ENCODE results near the gene TRPC5OS.

TRPC5OS gene

DNA sequence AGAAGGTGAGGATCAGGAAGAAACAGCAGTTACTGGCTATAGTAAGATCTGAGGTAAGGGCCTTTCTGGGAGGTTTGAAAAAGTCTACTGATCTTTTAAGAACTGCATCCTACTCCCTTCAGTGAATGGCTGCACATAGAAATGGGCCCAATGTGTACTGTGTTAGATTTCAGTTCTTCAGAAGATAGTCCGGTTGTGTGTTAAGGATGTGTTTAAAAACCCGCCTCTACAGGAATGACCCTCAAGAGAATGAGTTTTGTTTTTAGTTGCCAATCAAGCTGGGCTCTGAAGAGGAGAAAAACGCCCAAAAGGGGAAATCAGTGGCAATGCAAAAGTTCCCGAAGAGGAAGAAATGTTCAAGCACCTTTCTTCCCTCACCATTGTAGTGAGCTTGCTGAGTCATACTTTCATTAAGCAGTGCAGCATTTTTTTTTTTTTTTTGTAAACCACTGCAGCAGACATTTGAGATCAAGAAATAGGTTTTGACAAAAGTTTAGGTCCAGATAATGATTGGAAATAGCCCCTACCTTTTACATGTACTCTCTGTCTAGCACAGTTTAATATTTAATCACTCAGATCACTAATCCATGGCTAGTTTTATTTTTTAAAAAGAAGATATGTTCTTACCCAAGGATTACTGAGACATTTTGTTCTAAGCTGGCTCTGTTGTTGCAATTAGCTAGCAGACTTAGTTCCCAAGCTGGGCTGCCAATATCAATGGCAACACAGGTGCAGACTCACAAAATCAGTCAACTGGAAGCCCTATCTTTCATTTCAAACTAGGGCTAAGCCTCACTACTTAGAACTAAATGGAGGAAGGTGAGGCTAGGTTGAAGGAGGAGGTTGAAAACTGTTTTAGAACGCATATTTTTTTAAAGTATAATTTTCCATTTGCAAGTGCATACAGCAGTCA lies 7.0 kb upstream of the TRPC5OS start:
- no peak overlapping the region for H3K9ac ChIP-seq (ENCODE audit: low read depth, low read length)
- no peaks in the 10 kb centered on the region for H3K27me3 ChIP-seq (ENCODE audit: control insufficient read depth, insufficient read depth, low read length)
- peaks cover 11% of the 10 kb centered on the region for H3K4me1 ChIP-seq (ENCODE audit: control insufficient read depth, insufficient read depth, low read length)
- H3K9me3 ChIP-seq (ENCODE audit: control insufficient read depth, insufficient read depth, low read length), result no peaks in the 10 kb centered on the region
- H3K36me3 ChIP-seq (ENCODE audit: control insufficient read depth, insufficient read depth, low read length), result no peaks in the 10 kb centered on the region
- no peak overlapping the region for H3K4me3 ChIP-seq (ENCODE audit: low read depth, low read length)

DNA sequence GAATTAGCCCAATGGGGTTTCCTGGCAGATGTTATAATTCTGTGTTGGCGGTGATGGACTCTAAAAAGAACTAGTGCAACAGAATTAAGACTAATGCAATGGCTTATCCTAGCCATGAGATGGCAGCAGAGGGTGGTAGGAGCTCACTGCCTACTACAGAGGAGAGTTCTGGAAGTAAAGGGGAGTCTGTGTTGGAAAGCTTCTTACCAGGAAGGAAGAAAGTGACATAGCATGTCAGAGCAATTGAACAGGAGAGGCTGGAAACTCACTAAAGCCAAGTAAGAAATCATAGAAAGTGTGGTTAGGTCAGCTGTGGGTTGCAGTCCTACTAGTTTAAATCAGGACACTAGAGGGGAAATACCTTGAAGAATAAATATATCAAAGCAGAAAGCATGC lies 6.3 kb upstream of the TRPC5OS start:
- Histone ChIP-seq H3K4me1 (ENCODE audit: control insufficient read depth, insufficient read depth, low read length) (peaks cover 11% of the 10 kb centered on the region), H3K36me3 (ENCODE audit: control insufficient read depth, insufficient read depth, low read length) (no peaks in the 10 kb centered on the region), H3K4me3 (ENCODE audit: low read depth, low read length) (no peak overlapping the region), H3K27me3 (ENCODE audit: control insufficient read depth, insufficient read depth, low read length) (no peaks in the 10 kb centered on the region), H3K9ac (ENCODE audit: low read depth, low read length) (no peak overlapping the region), H3K9me3 (ENCODE audit: control insufficient read depth, insufficient read depth, low read length) (no peaks in the 10 kb centered on the region)

DNA sequence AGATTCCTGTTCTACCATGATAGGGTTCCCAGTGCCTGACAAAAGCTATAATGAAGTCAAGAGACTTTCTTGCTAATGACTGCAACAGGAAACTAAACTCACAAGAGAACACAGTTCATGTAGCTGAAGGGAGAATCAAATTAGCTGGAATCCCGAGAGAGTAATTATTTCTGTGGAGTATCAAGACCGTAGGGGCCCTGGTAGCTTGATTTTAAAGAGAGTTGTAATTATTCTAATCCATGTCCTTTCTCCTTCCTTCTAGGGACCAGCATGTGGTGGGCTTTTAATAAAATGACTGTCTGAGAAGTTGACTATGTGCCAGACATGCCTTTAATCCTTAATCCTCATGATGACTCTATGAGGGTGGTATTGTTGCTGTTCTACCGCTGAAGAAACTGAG lies 1.7 kb upstream of the TRPC5OS start:
- Histone ChIP-seq H3K27me3 (ENCODE audit: control insufficient read depth, insufficient read depth, low read length) (no peaks in the 10 kb centered on the region), H3K4me3 (ENCODE audit: low read depth, low read length) (no peak overlapping the region), H3K4me1 (ENCODE audit: control insufficient read depth, insufficient read depth, low read length) (peaks cover 4% of the 10 kb centered on the region), H3K9me3 (ENCODE audit: control insufficient read depth, insufficient read depth, low read length) (no peaks in the 10 kb centered on the region), H3K9ac (ENCODE audit: low read depth, low read length) (no peak overlapping the region), H3K36me3 (ENCODE audit: control insufficient read depth, insufficient read depth, low read length) (no peaks in the 10 kb centered on the region)

DNA sequence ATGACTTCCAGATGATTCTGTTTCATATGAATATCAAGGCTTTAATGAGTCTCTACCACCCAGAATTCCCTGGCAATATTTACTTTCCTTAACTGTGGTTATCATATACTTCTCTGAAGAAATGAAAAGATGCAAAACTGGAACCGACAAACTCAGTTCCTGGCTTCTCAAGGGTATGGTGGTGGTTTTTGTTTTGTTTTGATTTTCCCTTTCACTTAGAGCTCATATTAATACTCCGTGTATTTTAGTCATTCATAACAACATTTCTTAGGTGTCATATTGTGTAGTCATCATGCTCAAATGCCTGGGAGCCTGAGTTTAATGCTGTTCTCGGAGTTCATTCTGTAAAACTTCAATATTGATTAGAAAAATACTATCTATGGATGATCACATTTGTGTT lies 665 bp downstream of the TRPC5OS start:
- Histone ChIP-seq H3K4me3 (ENCODE audit: low read depth, low read length) (no peak overlapping the region), H3K4me1 (ENCODE audit: control insufficient read depth, insufficient read depth, low read length) (no peaks in the 10 kb centered on the region), H3K9ac (ENCODE audit: low read depth, low read length) (no peak overlapping the region), H3K27me3 (ENCODE audit: control insufficient read depth, insufficient read depth, low read length) (no peaks in the 10 kb centered on the region), H3K9me3 (ENCODE audit: control insufficient read depth, insufficient read depth, low read length) (no peaks in the 10 kb centered on the region), H3K36me3 (ENCODE audit: control insufficient read depth, insufficient read depth, low read length) (no peaks in the 10 kb centered on the region)

DNA sequence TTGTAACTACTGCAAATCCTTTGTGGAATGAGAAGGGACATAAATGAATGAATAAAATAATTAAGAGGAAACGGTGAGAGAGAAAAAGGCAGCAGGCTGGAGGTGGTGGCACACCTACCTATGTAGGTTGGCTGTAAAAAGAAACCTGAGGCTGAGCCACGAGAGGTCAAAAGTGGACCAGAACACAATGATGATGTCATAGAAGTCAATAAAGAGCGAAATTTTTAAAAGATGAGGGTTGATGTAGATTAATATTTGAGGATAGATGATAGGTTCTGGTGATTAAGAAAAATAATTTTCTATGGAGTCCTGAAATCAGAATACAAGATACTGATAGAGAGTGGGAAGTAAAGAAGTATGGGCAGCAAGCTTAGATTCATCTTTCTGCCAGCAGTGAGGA lies 1.7 kb downstream of the TRPC5OS start:
- no peaks in the 10 kb centered on the region for H3K27me3 ChIP-seq (ENCODE audit: control insufficient read depth, insufficient read depth, low read length)
- no peak overlapping the region for H3K4me3 ChIP-seq (ENCODE audit: low read depth, low read length)
- H3K9me3 ChIP-seq (ENCODE audit: control insufficient read depth, insufficient read depth, low read length), result no peaks in the 10 kb centered on the region
- H3K9ac ChIP-seq (ENCODE audit: low read depth, low read length), result no peak overlapping the region
- H3K36me3 ChIP-seq (ENCODE audit: control insufficient read depth, insufficient read depth, low read length), result no peaks in the 10 kb centered on the region
- no peaks in the 10 kb centered on the region for H3K4me1 ChIP-seq (ENCODE audit: control insufficient read depth, insufficient read depth, low read length)

DNA sequence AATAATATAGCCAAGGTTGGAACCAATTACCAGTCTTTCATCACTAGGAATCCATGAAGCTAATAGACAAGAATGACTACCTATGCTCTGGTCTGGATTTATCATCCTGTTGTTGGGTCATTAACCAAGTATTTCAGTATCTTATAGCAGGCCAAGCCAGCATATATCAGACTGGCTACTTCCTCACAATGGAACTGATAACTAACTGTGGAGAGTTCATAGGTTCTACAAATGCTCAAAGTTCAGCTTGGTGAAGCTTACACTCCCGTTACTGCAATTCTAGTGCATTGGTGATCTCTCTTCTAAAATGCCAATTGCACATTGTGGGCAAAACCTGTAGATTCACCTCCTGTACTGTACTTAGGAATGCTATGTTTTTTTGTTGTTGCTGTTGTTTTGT lies 4.8 kb downstream of the TRPC5OS start:
- Histone ChIP-seq H3K9me3 (ENCODE audit: control insufficient read depth, insufficient read depth, low read length) (no peaks in the 10 kb centered on the region), H3K9ac (ENCODE audit: low read depth, low read length) (no peak overlapping the region), H3K27me3 (ENCODE audit: control insufficient read depth, insufficient read depth, low read length) (no peaks in the 10 kb centered on the region), H3K36me3 (ENCODE audit: control insufficient read depth, insufficient read depth, low read length) (no peaks in the 10 kb centered on the region), H3K4me1 (ENCODE audit: control insufficient read depth, insufficient read depth, low read length) (no peaks in the 10 kb centered on the region), H3K4me3 (ENCODE audit: low read depth, low read length) (no peak overlapping the region)

DNA sequence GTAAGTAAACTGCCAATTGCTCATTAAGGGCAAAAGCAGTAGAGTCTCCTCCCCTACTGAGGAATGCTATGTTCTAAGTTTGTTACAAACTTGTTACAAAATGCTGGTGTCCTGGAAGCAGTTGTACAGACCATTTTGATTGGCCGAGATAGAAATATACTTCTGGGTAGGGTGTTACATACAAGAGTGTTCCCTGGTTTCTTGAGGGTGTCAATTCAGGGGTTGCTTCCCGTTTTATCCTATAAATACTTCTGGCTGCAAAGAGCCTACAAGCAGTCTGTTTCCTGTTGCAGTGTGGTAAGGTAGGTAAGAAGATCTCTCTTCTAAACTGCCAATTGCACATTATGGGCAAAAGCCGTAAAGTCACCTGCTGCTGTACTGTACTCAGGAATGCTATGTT lies 5.7 kb downstream of the TRPC5OS start:
- no peak overlapping the region for H3K9ac ChIP-seq (ENCODE audit: low read depth, low read length)
- H3K36me3 ChIP-seq (ENCODE audit: control insufficient read depth, insufficient read depth, low read length), result no peaks in the 10 kb centered on the region
- H3K9me3 ChIP-seq (ENCODE audit: control insufficient read depth, insufficient read depth, low read length), result no peaks in the 10 kb centered on the region
- H3K4me1 ChIP-seq (ENCODE audit: control insufficient read depth, insufficient read depth, low read length), result no peaks in the 10 kb centered on the region
- no peak overlapping the region for H3K4me3 ChIP-seq (ENCODE audit: low read depth, low read length)
- H3K27me3 ChIP-seq (ENCODE audit: control insufficient read depth, insufficient read depth, low read length), result no peaks in the 10 kb centered on the region

DNA sequence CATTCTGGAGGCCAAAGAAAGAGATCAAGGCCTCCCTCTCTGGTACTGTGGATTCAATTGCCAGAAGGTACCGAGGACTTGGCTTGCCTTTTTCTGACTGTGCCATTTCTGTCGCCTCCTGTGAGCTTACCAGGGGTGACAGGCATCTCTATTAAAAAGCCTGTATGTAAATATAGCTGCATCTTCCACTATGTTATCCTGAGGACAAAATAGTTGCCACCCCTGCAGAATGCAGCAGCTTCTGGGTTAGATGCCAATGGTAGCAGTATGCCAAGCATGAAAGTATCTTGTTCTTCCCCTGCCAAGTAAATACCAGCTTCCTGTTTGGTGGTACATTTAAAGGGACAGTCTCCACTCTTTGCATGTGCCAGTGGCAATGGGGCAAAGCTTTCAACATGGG lies 10.7 kb downstream of the TRPC5OS start:
- no peak overlapping the region for H3K9ac ChIP-seq (ENCODE audit: low read depth, low read length)
- H3K27me3 ChIP-seq (ENCODE audit: control insufficient read depth, insufficient read depth, low read length), result no peaks in the 10 kb centered on the region
- no peaks in the 10 kb centered on the region for H3K9me3 ChIP-seq (ENCODE audit: control insufficient read depth, insufficient read depth, low read length)
- no peak overlapping the region for H3K4me3 ChIP-seq (ENCODE audit: low read depth, low read length)
- H3K4me1 ChIP-seq (ENCODE audit: control insufficient read depth, insufficient read depth, low read length), result no peaks in the 10 kb centered on the region
- H3K36me3 ChIP-seq (ENCODE audit: control insufficient read depth, insufficient read depth, low read length), result no peaks in the 10 kb centered on the region

DNA sequence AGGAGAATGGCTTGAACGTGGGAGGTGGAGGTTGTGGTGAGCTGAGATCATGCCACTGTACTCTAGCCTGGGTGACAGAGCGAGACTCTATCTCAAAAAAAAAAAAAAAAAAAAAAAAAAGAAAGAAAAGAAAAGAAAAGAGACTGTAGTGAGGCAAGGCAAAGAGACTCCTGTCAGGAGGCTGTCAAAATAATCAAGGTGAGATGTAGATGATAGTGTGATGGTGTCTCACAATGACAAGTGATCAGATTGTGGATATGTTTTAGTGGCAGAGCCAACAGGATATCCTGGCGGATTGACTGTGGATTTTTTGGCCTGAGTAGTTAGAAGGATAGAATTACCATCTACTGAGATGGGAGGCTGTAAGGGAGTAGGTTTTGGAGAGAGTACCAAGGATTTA lies 12.6 kb downstream of the TRPC5OS start:
- Histone ChIP-seq H3K36me3 (ENCODE audit: control insufficient read depth, insufficient read depth, low read length) (no peaks in the 10 kb centered on the region), H3K27me3 (ENCODE audit: control insufficient read depth, insufficient read depth, low read length) (no peaks in the 10 kb centered on the region), H3K9me3 (ENCODE audit: control insufficient read depth, insufficient read depth, low read length) (no peaks in the 10 kb centered on the region), H3K4me1 (ENCODE audit: control insufficient read depth, insufficient read depth, low read length) (no peaks in the 10 kb centered on the region), H3K4me3 (ENCODE audit: low read depth, low read length) (no peak overlapping the region), H3K9ac (ENCODE audit: low read depth, low read length) (no peak overlapping the region)

DNA sequence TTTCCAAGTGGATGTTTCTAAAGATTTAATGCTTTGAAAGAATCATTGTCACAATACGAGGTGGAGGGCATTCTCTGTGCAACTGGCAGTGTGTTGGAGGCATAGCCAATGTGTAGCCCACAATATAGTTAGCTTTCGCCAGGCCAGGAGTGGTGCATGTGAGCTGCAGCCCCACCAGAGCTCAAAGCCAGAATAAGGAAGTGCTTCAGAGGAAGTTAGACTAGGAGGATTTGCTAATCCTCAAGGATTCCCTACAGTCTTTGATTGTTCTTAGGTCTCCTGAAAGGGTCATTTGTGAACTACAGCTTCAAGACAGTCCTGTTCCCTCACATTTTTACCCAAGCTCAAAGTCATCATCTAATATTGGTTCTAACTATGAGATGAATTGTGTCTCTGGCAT lies 16.4 kb downstream of the TRPC5OS start:
- Histone ChIP-seq H3K9ac (ENCODE audit: low read depth, low read length) (no peak overlapping the region), H3K27me3 (ENCODE audit: control insufficient read depth, insufficient read depth, low read length) (no peaks in the 10 kb centered on the region), H3K4me1 (ENCODE audit: control insufficient read depth, insufficient read depth, low read length) (no peaks in the 10 kb centered on the region), H3K4me3 (ENCODE audit: low read depth, low read length) (no peak overlapping the region), H3K9me3 (ENCODE audit: control insufficient read depth, insufficient read depth, low read length) (no peaks in the 10 kb centered on the region), H3K36me3 (ENCODE audit: control insufficient read depth, insufficient read depth, low read length) (no peaks in the 10 kb centered on the region)

DNA sequence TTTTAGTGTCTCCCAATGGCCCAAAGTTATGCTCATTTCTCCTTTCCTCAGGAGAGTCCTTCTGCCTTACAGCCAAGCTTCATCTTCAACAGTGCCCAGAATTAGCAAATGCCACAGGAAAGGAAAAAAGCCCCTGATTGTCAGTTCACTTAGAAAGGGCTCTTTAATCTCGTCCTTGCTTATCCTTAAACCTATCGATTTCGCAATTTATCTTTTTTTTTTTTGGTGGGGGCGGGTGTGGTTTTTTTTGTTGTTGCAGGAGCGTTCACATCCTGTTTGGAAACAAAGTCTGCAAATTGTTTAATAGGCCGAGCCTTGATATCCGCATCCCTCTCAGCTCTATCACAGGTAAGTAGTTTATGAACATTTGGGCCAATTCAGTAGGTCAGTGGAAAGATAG lies 20.2 kb downstream of the TRPC5OS start:
- H3K4me3 ChIP-seq (ENCODE audit: low read depth, low read length), result no peak overlapping the region
- no peaks in the 10 kb centered on the region for H3K27me3 ChIP-seq (ENCODE audit: control insufficient read depth, insufficient read depth, low read length)
- H3K9ac ChIP-seq (ENCODE audit: low read depth, low read length), result no peak overlapping the region
- no peaks in the 10 kb centered on the region for H3K9me3 ChIP-seq (ENCODE audit: control insufficient read depth, insufficient read depth, low read length)
- no peaks in the 10 kb centered on the region for H3K36me3 ChIP-seq (ENCODE audit: control insufficient read depth, insufficient read depth, low read length)
- no peaks in the 10 kb centered on the region for H3K4me1 ChIP-seq (ENCODE audit: control insufficient read depth, insufficient read depth, low read length)

DNA sequence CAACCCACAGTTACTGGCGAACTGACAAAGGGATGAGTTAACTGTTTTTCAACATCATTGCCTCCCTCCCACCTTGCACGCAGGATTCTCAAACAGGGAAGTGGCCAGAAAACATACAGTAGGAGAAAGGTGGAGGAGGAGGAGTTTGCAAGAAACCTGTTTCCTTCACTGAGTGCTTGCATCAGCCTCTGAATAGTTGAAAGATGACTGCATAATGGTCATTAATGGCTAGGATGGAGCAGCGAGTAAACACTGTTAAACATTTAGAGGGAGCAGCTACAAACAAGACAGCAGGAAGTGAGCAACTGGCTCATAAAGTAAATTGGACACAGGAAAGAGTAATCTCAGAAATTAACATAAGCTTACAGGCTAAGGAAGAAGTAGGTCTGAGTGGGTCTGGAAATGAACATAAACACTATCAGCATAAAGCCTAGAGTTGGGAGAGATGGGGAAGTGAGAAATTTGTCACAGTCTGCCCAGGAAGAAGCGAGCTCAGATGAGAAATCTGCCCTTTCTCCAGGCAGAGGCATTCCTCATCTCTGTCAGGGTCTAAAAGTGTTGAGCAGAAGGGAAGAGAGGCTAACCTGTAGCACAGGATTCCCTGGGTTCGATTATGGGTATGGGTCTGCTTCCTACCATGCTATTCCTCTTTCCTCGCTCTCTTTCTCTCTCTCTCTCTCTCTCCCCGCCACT lies 38.6 kb downstream of the TRPC5OS start:
- no peak overlapping the region for H3K9ac ChIP-seq (ENCODE audit: low read depth, low read length)
- no peaks in the 10 kb centered on the region for H3K36me3 ChIP-seq (ENCODE audit: control insufficient read depth, insufficient read depth, low read length)
- H3K4me3 ChIP-seq (ENCODE audit: low read depth, low read length), result no peak overlapping the region
- no peaks in the 10 kb centered on the region for H3K9me3 ChIP-seq (ENCODE audit: control insufficient read depth, insufficient read depth, low read length)
- peaks cover 8% of the 10 kb centered on the region for H3K4me1 ChIP-seq (ENCODE audit: control insufficient read depth, insufficient read depth, low read length)
- H3K27me3 ChIP-seq (ENCODE audit: control insufficient read depth, insufficient read depth, low read length), result no peaks in the 10 kb centered on the region

All from iPS-15b (cell line).